Globus pallidus (tissue), 1 donor: ENCODE measurements around the gene LTB4R.

ENCODE experiments used
- DNase-seq: peaks from one replicate; pipeline ENCODE4 v3.0.0-alpha.2; 2015; ENCODE audit warnings: low spot score

LTB4R gene

DNA sequence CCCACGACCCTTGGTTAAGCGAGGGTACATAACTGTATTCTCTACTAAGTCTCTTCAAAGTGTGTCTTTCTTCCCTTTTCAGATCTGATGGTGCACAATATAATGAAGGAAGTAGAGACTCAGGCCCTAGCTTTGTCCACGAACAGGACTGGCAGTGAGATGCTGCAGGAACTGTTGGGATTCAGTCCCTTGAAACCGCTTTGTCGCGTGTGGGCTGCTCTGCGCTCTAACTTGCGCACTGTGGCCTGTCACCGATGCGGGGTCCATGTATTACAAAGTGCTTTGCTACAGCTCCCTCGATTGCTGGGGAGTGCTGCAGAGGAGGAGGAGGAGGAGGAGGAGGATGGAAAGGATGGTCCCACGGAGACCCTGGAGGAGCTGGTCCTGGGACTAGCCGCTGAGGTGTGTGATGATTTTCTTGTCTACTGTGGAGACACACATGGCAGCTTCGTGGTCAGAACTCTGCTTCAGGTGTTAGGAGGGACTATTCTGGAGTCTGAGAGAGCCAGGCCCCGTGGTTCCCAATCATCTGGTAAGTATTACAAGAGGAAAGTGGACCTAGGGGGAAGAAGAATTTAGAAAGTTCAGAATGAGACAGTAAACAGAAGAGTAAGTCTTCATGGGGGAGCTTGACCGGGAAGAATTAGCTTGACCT is 10.8 kb upstream of the LTB4R start:
- DNase-seq: no peak

DNA sequence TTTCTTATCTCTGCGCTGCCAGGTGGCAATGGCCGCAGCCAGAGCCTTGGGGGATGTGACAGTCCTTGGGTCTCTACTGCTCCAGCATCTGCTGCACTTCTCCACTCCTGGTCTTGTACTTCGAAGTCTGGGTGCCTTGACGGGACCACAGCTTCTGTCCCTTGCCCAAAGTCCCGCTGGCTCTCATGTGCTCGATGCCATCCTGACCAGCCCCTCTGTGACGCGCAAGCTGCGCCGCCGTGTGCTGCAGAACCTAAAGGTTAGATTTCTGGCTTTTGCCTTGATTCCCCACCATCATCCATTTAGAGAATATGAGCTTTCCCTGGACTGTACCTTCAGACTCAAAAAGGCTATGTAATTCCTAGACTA is 7.3 kb upstream of the LTB4R start:
- no peak for DNase-seq

DNA sequence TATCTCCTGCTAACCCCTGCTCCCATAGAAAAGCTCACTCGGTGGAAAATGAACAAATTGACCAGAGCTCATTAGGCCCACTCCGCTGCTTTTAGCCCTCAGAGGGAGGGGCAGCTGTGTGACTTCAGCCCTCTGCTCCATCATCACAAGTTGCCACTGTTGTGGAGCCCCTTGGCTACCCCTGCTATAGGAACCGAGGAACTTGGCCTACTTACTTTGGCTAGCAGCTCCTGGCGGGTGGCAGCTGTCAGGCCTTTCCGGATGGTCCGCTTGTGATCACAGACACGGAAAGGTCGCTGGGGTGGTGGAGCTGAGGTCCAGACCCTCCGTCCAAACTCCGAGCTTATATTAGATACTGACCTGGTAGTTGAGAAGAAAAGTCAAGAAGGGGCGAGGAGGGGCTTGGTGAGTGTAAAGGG is 4.1 kb upstream of the LTB4R start:
- DNase-seq: no peak

DNA sequence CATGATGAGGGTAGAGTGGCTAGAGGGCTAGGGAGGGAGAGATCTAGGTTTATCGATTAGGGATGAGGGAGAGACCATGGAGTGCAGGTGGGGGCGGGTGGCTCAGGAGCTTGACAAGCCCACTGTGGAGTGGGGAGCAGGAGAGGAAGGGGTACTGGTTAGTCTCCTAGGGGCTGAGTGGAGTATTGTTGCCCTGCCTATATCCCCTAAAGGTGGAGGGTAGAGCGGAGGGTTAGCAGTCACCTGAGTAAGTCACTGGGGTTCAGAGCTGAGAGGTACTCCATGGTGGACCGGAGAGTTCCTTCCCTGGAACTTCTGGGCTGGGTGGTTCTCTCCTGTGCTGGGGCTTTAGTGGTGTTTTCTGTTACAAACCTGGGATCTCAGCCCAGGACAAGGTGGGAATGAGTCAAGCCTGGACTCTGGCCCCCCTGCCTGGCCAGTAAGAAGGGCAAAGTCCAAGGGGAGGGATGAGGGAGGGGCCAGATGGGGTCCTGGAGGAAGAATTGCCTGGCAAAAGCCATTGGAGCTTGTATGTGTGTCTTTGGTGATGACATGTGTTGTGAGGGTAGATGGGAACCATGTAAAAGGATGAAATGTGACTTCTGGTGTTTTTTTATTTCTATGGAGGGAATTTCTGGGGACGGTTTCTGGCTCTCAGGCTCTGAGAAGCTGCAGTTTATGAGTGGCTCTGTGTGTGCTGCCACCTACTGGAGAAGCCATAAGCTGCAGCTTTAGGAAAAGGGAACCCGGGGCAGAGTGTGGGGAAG is 3.5 kb upstream of the LTB4R start, which contains the start of gene CIDEB:
Gene CIDEB (minus strand): TSS at position 403 of the 767 bp plus-strand sequence. CDS start 119 bp downstream, at position 284.
- DNase-seq: peak; percentile 43

DNA sequence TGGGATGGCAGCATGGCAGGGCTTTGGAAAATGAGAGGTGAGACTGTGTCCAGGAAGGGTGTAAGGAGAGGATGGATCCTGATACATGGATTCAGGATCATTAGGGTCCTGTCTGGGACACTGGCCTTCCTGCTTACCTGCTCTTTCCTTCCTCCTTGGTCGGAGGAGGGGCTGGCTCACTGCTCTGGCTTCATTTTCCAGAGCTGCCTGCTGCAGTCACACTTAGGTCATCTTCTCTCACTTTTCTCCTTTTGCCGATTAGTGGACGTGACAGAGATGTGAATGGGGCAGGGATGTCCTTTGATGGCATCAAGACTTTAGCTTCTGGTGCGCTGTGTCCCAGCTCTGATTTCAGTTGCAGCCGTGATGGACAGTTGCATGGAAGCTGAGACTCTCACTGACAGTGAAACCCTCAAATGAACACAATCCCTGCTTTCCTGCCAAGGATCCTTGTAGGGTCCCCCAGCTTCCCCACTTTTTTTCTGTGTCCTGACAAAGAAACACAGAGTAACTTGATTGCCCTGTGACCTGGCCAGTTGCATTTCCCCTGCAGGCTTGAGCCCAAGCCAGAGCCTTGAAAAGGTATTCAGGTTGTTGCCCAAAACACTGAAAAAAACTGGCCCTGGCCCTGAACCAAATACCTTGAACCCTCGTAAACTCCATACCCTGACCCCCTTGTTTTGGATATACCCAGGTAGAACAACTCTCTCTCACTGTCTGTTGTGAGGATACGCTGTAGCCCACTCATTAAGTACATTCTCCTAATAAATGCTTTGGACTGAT is 2.8 kb upstream of the LTB4R start:
- DNase-seq: no peak

DNA sequence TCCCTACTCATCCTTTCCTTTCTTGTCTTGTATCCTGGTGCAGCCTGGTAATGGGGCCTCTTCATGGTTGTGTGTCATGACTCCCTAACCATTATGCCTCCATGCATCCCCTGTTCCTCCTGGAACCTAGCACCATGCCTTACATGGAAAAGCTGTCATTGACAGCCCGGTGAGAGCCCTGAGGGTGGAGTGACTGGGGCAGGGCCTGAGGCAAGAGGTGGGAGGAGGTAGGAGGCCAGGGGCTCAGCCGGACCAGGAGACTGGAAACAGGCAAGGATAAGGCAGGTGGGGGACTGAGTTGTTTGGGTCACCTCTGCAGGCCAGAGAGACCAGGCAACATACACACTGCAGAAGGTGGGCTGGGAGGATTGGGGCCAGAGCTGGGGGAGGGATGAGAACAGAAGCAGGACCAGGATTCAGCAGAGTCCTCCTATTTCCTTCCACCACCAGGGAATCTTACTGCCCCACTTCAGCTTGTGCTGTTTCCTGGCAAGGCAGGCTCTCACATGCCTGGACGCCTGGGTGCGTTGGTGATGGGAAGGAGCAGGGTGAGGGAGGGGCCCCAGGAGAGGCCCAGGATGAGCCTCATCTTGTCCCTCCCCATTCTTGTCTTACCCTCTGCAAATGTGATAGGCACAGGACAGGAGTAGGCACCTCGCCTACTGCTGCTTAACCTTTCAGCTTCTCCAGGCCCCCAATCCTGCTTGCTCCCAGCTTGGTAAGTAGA is 1.6 kb upstream of the LTB4R start, which contains the start of gene LTB4R2:
Gene LTB4R2 (plus strand): TSS at position 603 of the 727 bp plus-strand sequence. CDS start 525 bp downstream, outside the sequence.
- no peak for DNase-seq

DNA sequence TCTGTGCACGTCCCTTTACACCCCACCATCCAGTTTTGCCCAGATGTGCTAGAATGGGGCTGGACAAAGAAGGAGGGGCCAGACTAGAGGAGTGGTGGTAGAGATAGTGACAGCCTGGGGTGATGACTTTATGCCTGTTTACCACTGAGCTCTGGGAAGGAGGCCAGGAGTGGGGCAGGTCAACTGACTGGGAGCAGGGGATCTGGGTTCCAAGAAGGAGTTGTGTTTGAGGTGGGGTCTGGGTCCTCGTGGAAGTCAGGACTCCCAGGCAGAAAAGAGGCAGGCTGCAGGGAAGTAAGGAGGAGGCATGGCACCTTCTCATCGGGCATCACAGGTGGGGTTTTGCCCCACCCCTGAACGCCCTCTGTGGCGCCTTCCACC is 1.0 kb upstream of the LTB4R start:
- DNase-seq: no peak

DNA sequence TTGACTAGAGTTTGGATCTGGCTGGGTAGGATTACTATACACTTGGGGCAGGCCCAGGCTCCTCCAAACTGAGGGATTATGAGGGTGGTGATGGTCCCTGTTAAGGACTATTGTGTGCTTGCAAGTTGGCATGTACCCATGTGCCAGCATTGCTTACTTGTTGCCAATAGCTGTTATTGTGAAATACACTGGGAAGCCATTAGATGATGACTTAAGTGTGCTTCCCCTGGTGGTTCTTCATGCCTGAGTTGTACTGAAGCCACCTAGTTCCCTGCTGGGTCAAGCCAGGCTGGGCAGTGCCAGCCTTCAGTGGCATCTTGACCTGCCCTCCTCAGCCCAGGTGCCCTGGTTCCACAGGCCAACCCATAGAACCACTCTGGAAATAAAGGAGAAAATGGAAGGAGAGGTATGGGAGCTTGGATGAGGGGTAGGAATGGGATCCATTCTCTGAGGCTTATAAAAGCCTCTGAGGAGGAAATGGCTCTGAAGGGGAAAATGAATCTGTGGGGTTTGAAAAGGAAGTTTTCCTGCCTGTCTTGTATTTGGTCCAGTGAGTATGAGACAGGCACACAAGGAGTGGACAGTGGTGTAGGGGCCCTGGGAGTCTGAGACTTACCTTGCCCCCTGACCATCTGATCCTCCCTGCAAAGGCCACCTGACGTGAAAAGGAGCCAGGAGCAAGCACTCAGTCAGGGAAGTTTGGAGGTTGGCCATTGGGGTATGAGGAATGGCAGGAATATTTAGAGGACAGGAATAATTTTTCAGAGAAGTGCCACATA is 724 bp downstream of the LTB4R start:
- no peak for DNase-seq

DNA sequence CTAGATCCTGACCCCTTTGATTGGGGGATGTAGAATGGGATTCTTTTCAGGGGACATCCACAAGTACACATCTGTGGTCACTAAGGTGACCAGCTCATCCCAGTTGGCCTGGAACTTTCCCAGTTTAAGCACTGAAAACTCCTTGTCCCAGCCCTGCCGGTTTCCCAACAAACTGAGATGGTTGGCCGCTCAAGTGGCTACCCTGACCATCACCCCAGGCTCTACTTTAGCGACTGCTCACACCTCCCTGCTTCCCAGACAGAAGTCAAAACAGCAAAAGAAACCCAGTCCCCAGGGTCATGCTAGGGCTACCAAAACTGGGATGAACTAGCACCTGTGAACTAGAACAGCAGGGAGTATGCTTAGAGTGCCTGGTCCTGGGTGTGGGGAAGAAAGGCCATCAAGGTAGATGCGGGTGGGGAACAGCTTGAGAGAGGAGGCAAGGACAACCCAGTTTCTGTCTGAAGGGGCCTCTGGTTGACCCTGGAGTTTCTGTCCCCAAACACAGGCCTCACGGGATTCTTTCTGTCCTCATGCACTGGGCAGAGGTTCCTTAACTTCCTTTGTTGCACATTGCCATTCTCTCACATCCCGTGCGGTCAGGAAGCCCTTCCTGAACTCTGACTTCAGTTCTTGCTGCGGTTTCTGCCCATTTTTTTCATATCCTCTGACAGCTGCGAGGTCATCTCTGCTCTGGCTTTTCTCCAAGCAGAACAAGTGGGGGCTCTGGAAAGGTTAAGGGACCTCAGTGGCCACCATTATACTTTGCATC is 1.6 kb downstream of the LTB4R start:
- no peak for DNase-seq

DNA sequence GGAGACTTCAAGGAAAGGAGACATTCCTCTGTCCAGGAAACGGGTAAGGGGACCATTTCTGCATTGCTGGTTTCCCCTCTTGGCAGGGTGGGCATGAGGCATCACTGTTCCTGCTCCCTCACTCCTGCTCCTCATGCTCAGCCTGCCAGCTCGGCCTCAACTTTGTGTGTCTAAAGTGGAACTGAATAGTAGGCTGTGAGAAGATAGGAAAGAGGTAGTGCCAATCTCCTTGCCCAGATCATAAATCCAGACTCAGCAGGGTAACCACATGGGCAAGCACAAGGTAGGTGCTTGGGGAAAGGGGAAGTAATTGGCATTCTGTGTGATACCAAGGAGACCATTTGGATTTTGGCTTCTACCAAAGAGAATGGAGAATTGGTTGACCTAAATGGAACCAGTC is 2.6 kb downstream of the LTB4R start:
- no peak for DNase-seq

DNA sequence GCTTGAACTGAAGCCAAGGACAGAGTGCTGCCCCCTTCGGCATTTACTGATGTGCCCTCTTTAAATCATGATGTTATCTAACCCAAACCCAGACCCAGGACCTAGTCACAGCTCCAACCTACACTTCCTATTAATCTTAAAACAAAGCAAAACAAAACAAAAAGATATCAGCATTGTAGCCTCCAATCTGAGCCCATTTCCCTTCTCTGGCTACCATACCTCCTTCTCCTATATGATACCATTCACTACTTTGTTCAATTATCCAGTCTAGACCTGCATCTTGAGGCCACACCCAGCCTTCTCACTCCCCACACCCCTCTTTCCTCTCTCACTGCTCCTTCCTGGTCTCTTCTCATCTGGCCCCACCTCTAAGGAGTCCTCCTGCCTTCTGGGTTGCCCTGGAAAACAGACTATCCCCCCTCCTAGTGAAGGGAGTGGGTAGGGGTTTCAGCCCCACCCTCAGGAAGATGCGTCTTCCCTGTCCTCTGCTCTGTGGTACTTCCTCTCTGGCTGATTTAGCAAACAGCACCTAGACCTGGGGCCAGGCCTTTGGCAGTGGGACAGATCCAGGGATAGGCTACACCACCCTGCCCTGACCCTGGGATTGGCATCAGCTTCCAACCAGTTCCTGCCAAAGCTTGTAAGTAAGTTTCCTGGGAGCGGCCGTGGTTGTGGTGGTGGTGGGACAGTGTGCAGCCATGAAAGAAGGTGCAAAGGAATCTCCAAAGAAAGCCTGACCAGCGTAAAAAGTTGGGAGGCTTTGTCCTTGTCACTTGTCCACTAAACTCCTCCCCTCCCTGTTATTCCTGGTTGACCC is 3.3 kb downstream of the LTB4R start:
- no peak for DNase-seq

DNA sequence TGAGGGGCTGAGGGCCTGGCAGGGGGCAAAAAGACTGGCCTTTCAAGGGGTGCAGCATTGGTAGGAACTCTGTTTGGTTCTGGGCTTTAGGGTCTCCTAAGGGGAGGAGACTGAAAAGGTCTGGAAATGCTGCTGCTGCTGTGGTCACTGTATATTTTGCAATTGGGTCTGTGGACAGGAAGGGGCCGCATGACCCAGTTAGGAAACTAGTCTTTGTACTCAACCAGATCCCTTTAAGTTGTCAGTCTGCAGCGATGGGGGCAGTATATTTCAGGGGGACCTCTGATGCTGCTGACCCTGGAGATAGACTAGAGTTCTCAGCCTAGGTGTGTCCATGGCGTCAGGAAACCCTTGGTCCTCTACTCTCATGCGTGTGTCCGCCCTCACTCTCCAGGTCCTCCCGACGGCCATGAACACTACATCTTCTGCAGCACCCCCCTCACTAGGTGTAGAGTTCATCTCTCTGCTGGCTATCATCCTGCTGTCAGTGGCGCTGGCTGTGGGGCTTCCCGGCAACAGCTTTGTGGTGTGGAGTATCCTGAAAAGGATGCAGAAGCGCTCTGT is 4.0 kb downstream of the LTB4R start:
- DNase-seq: no peak

DNA sequence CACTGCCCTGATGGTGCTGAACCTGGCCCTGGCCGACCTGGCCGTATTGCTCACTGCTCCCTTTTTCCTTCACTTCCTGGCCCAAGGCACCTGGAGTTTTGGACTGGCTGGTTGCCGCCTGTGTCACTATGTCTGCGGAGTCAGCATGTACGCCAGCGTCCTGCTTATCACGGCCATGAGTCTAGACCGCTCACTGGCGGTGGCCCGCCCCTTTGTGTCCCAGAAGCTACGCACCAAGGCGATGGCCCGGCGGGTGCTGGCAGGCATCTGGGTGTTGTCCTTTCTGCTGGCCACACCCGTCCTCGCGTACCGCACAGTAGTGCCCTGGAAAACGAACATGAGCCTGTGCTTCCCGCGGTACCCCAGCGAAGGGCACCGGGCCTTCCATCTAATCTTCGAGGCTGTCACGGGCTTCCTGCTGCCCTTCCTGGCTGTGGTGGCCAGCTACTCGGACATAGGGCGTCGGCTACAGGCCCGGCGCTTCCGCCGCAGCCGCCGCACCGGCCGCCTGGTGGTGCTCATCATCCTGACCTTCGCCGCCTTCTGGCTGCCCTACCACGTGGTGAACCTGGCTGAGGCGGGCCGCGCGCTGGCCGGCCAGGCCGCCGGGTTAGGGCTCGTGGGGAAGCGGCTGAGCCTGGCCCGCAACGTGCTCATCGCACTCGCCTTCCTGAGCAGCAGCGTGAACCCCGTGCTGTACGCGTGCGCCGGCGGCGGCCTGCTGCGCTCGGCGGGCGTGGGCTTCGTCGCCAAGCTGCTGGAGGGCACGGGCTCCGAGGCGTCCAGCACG is 4.7 kb downstream of the LTB4R start:
- DNase-seq: no peak

DNA sequence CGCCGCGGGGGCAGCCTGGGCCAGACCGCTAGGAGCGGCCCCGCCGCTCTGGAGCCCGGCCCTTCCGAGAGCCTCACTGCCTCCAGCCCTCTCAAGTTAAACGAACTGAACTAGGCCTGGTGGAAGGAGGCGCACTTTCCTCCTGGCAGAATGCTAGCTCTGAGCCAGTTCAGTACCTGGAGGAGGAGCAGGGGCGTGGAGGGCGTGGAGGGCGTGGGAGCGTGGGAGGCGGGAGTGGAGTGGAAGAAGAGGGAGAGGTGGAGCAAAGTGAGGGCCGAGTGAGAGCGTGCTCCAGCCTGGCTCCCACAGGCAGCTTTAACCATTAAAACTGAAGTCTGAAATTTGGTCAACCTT is 5.3 kb downstream of the LTB4R start:
- DNase-seq: no peak

DNA sequence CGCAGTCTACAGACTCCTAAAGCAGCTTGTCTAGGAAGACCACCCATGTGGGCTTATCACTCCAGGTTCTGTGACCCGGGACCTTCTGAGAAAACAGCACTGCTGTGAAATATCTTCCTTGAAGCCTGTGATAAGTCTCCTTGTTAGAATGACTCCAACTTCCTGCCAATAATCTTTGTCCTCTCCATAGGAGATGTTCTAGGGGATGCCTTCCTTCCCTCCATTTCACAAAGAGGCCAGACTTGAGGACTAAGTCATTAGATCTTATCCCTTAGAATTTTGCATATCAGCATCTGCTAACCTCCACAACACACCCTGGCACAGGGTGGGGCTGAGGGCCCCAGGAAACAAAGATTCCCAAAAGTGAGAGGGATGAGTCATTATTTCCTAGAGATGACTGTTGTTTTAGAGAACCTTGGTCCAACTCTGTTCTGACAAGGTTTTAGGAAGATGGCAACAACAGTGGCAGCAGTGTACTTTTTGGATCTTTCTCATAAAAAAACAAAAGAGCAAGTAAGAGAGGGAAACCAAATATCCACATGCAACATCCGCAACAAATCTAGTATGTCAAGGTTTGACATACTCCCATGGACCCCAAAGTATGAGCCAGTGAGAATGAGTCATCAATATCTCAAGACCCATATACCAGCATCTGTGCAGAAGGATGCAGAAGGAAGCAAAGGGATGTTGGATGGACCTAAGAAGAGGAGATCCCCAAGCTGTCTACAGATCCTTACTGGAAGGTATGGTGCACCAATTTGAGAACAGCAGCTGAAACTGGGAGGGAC is 6.0 kb downstream of the LTB4R start:
- DNase-seq: no peak

DNA sequence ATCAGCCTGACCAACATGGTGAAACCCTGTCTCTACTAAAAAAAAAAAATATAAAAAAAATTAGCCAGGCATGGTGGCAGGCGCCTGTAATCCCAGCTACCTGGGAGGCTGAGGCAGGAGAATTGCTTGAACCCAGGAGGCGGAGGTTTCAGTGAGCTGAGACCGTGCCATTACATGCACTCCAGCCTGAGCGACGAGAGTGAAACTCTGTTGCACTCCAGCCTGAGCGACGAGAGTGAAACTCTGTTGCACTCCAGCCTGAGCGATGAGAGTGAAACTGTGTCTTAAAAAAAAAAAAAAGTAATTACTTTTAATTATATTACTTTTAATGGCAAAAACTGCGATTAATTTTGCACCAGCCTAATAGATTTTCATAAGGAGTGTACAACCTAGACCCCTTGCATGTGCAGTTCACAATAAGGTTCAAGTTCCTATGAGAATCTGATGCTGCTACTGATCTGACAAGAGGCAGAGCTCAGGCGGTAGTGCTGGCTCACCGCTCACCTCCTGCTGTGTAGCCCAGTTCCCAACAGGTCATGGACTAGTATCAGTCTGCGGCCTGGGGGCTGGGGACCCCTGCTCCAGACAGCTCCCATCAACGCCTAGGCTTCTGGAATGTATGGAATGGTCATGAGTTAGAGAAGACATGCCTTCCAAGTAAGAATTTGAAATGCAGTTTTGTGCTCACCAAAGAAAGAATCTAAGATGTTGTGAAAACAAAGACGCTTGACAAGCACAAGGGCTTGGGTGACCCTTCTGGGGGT is 10.1 kb downstream of the LTB4R start:
- no peak for DNase-seq

DNA sequence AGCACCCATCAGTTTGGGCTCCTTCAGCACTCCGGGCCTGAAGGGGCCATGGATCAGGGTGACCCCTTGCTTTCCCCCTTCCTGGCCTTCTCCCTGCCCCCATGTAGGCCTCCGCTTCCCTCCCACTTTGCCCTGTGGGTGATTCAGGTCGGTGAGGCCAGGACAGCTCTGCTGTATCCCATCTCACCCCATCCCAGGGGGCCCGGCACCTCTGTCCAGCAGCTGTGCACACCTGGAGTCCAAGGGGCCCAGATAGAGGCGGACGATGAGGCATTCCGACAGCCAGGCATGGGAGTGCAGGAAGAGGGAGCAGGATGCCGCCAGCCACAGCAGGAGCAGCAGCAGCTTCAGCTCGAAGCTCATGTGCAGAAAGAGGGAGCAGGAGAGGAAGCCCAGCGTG is 11.4 kb downstream of the LTB4R start:
- DNase-seq: no peak
